Stomach (tissue), 9 donors: ENCODE measurements around the gene DBP. TPM values are rescaled to one million over a fixed set of nuclear protein-coding genes. Genes with fewer than 3 reads are reported as not detected.

ENCODE experiments used
- DNase-seq, 2 donors: peaks; one replicate each; pipeline versions ENCODE4 v3.0.0 to v3.0.0-alpha.2; 2013 to 2019
- H3K27ac ChIP-seq, 5 donors: fragments of 200-600 bp in 4 of 5; sonication (generic) in 4 of 5; one replicate each; pipeline ENCODE4 v1.5.1; 2013 to 2019; ENCODE audit warnings: mild to moderate bottlenecking in 1 of 5, moderate library complexity in 1 of 5
- H3K27me3 ChIP-seq, 3 donors: fragments of 200-600 bp; sonication (generic); one replicate each; pipeline ENCODE4 v1.5.1; 2017 to 2019; ENCODE audit warnings: mixed run types in 1 of 3
- H3K36me3 ChIP-seq, 4 donors: fragments of 200-600 bp; sonication (generic); 1 replicate in 3 of 4; 2 replicates in 1 of 4; pipeline ENCODE4 v1.5.1; 2016 to 2019
- H3K4me1 ChIP-seq, 4 donors: fragments of 200-600 bp; sonication (generic); one replicate each; pipeline ENCODE4 v1.5.1; 2016 to 2019
- H3K4me3 ChIP-seq, 4 donors: fragments of 200-600 bp; sonication (generic) in 3 of 4; one replicate each; pipeline ENCODE4 v1.5.1; 2016 to 2019; ENCODE audit warnings: mild to moderate bottlenecking in 1 of 4
- H3K9me3 ChIP-seq, 4 donors: fragments of 200-600 bp; sonication (generic); one replicate each; pipeline ENCODE4 v1.5.1; 2016 to 2019
- EP300 ChIP-seq: sonication (generic); formaldehyde crosslinking; IDR thresholded peaks from one replicate; pipeline ENCODE4 v1.6.1; 2017; ENCODE audit warnings: antibody characterized with exemption
- POLR2A ChIP-seq, 4 donors: fragments of 450-650 bp; IDR thresholded peaks; one replicate each; pipeline ENCODE4 v1.6.1; 2016; ENCODE audit warnings: antibody characterized with exemption in 4 of 4, control low read depth in 2 of 4, mild to moderate bottlenecking in 1 of 4, moderate library complexity in 1 of 4
- POLR2AphosphoS5 ChIP-seq, 3 donors: sonication (generic); formaldehyde crosslinking; IDR thresholded peaks; one replicate each; pipeline ENCODE4 v1.6.1; 2016; ENCODE audit warnings: antibody characterized with exemption in 3 of 3
- WGBS, 5 donors: extraction: QIAGEN DNeasy Blood & Tissue Kit in 3 of 5; methylation state at CpG; one replicate each; pipeline versions ENCODE4 v1.1.5 to v1.1.7; 2013 to 2018; 5-methylcytosine and 5-hydroxymethylcytosine counted together
- intact Hi-C: fragments of 100-400 bp; cut with DNase I; formaldehyde crosslinking; loops from one replicate; pipeline ENCODE4 v1.15.1; 2023; ENCODE audit warnings: low total_unique reads
- polyA plus RNA-seq, 3 donors: library from polyadenylated mRNA; stranded (reverse); fragments of 200-250 nt; gene quantifications; one replicate each; pipeline ENCODE4 v1.2.3, GENCODE V29; 2013
- total RNA-seq, 5 donors: library from RNA; depleted of rRNA; stranded (reverse); fragments of >200 nt; gene quantifications; one replicate each; pipeline versions ENCODE4 v1.1.0 to v1.2.3, GENCODE V29; 2014 to 2016
- TF ChIP-seq, protein P1 (sequence below), 7 experiments: fragments of 450-650 bp in 4 of 7; fragments of 200-600 bp in 3 of 7; sonication (generic) in 3 of 7; IDR thresholded peaks; one replicate each; pipeline ENCODE4 v1.5.1; 2016 to 2019; ENCODE audit warnings: antibody characterized with exemption in 7 of 7, control low read depth in 2 of 7, mild to moderate bottlenecking in 1 of 7
- donor health status: healthy with polysubstance abuse.
- donor health status: Bipolar disorder and iron deficiency.
- donor health status: healthy.

Gene DBP
- total and polyA plus RNA-seq, 8 donors = 4.2 to 29.0 (median 9.6) TPM; not detected in 1

DNA sequence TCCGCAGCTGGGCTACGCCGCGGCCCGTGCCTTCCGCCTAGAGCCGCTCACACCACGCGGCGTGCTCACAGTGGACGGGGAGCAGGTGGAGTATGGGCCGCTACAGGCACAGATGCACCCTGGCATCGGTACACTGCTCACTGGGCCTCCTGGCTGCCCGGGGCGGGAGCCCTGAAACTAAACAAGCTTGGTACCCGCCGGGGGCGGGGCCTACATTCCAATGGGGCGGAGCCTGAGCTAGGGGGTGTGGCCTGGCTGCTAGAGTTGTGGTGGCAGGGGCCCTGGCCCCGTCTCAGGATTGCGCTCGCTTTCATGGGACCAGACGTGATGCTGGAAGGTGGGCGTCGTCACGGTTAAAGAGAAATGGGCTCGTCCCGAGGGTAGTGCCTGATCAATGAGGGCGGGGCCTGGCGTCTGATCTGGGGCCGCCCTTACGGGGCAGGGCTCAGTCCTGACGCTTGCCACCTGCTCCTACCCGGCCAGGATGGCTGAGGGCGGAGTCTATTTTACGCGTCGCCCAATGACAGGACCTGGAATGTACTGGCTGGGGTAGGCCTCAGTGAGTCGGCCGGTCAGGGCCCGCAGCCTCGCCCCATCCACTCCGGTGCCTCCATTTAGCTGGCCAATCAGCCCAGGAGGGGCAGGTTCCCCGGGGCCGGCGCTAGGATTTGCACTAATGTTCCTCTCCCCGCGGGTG lies 7.4 kb downstream of the DBP start:
- Histone ChIP-seq H3K27ac (peak overlapping the region; percentile 85 to 98 (median 93)), H3K36me3 (peaks cover 0 to 48% (median 27%) of the 10 kb centered on the region in 4 donors), H3K4me3 (peak overlapping the region in 3 of 4 donors; percentile 15 to 31 (median 24)), H3K4me1 (peaks cover 47 to 99% (median 85%) of the 10 kb centered on the region in 4 donors), H3K27me3 (no peaks in the 10 kb centered on the region), H3K9me3 (no peaks in the 10 kb centered on the region)
- TF ChIP-seq POLR2AphosphoS5 (IDR thresholded peaks at IDR 0.05) = peak in 2 of 3 donors; percentile 22 to 76
- no peak for TF ChIP-seq POLR2A (IDR thresholded peaks at IDR 0.05)
- WGBS, 5 donors = 34 to 72% (median 39%) methylated on average over 24 to 48 of the region's 48 CpGs
- intact Hi-C loops = no loop called here
- peak; percentile 89 to 93 for DNase-seq

DNA sequence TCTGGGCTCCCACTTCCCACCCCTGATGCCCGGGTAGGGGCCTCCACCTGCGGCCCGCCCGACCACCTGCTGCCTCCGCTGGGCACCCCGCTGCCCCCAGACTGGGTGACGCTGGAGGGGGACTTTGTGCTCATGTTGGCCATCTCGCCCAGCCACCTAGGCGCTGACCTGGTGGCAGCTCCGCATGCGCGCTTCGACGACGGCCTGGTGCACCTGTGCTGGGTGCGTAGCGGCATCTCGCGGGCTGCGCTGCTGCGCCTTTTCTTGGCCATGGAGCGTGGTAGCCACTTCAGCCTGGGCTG lies 7.9 kb downstream of the DBP start:
- no peak for TF ChIP-seq EP300
- no peak for TF ChIP-seq POLR2A (IDR thresholded peaks at IDR 0.05)
- TF ChIP-seq, protein P1, sequence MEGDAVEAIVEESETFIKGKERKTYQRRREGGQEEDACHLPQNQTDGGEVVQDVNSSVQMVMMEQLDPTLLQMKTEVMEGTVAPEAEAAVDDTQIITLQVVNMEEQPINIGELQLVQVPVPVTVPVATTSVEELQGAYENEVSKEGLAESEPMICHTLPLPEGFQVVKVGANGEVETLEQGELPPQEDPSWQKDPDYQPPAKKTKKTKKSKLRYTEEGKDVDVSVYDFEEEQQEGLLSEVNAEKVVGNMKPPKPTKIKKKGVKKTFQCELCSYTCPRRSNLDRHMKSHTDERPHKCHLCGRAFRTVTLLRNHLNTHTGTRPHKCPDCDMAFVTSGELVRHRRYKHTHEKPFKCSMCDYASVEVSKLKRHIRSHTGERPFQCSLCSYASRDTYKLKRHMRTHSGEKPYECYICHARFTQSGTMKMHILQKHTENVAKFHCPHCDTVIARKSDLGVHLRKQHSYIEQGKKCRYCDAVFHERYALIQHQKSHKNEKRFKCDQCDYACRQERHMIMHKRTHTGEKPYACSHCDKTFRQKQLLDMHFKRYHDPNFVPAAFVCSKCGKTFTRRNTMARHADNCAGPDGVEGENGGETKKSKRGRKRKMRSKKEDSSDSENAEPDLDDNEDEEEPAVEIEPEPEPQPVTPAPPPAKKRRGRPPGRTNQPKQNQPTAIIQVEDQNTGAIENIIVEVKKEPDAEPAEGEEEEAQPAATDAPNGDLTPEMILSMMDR (IDR thresholded peaks at IDR 0.05) = no peak
- no peak for TF ChIP-seq POLR2AphosphoS5 (IDR thresholded peaks at IDR 0.05)
- Histone ChIP-seq H3K27me3 (no peaks in the 10 kb centered on the region), H3K4me3 (no peak overlapping the region), H3K27ac (peak overlapping the region; percentile 85 to 98 (median 93)), H3K4me1 (peaks cover 50 to 99% (median 86%) of the 10 kb centered on the region in 4 donors), H3K36me3 (peaks cover 0 to 48% (median 27%) of the 10 kb centered on the region in 4 donors), H3K9me3 (no peaks in the 10 kb centered on the region)
- DNase-seq = peak in 1 of 2 donors; percentile 23
- intact Hi-C loops = no loop called here
- WGBS, 5 donors = 88 to 94% (median 91%) methylated on average over 14 to 22 of the region's 22 CpGs

DNA sequence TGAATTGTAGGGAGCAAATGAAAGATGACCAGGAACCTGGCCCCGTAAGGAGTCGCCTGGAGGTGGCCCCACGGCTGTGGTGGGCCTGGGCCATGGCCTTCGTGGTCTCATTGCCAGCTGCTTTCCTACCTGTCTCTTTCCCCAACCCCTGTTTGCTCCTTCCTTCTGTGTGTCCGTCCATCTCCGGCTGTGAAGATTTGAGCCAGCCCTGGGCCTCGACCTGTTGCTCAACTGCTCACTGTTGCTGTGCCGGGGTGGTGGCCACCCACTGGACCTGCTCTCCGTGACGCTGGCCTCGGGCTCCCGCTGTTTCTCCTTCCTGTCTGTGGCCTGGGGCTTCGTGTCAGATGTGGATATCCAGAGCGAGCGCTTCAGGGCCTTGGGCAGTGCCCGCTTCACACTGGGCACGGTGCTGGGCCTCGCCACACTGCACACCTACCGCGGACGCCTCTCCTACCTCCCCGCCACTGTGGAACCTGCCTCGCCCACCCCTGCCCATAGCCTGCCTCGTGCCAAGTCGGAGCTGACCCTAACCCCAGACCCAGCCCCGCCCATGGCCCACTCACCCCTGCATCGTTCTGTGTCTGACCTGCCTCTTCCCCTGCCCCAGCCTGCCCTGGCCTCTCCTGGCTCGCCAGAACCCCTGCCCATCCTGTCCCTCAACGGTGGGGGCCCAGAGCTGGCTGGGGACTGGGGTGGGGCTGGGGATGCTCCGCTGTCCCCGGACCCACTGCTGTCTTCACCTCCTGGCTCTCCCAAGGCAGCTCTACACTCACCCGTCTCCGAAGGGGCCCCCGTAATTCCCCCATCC lies 8.5 kb downstream of the DBP start:
- no peak overlapping the region for H3K4me3 ChIP-seq
- H3K27ac ChIP-seq = peak overlapping the region; percentile 12 to 98 (median 93)
- intact Hi-C loops = no loop called here
- no peaks in the 10 kb centered on the region for H3K9me3 ChIP-seq
- 73 to 82% (median 78%) methylated on average over 34 of the region's 34 CpGs for WGBS, 5 donors
- DNase-seq = no peak
- TF ChIP-seq EP300 (no peak), POLR2AphosphoS5 (IDR thresholded peaks at IDR 0.05) (no peak), POLR2A (IDR thresholded peaks at IDR 0.05) (no peak)
- TF ChIP-seq, protein P1 (IDR thresholded peaks at IDR 0.05) = no peak
- no peaks in the 10 kb centered on the region for H3K27me3 ChIP-seq
- peaks cover 47 to 95% (median 84%) of the 10 kb centered on the region in 4 donors for H3K4me1 ChIP-seq
- peaks cover 0 to 48% (median 27%) of the 10 kb centered on the region in 4 donors for H3K36me3 ChIP-seq

DNA sequence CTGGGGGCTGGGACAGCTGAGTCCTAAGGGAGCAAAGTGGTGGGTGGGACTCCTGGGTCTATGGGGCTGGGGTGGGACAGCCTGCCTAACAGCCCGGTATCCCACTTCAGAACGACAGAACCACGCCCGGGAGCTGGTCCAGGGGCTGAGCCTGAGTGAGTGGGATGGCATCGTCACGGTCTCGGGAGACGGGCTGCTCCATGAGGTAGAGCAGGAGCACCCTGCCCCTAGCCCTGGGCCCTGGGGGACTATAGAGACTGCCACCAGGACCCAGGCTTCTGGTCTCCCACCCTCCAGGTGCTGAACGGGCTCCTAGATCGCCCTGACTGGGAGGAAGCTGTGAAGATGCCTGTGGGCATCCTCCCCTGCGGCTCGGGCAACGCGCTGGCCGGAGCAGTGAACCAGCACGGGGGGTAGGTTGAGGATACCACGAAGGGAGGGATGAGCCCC lies 9.3 kb downstream of the DBP start:
- Histone ChIP-seq H3K27ac (peak overlapping the region; percentile 65 to 98 (median 80)), H3K27me3 (no peaks in the 10 kb centered on the region), H3K4me1 (peaks cover 47 to 95% (median 84%) of the 10 kb centered on the region in 4 donors), H3K36me3 (peaks cover 0 to 46% (median 26%) of the 10 kb centered on the region in 4 donors), H3K4me3 (no peak overlapping the region), H3K9me3 (no peaks in the 10 kb centered on the region)
- intact Hi-C loops = no loop called here
- TF ChIP-seq EP300 = no peak
- TF ChIP-seq, protein P1 (IDR thresholded peaks at IDR 0.05) = no peak
- TF ChIP-seq POLR2A (IDR thresholded peaks at IDR 0.05) = no peak
- no peak for TF ChIP-seq POLR2AphosphoS5 (IDR thresholded peaks at IDR 0.05)
- WGBS, 5 donors = 84 to 88% (median 86%) methylated on average over 2 to 17 of the region's 17 CpGs
- DNase-seq = no peak
